ENCODE results near the gene TARS2. TPM values are rescaled to one million over a fixed set of nuclear protein-coding genes. Genes with fewer than 3 reads are reported as not detected.

The TARS2 gene
- total and polyA plus RNA-seq, 9 donors: 15.2 to 28.0 (median 16.5) TPM

- Histone ChIP-seq H3K27ac (ENCODE audit: low read length) (no peak overlapping the region), H3K9me3 (replicated peaks; ENCODE audit: control insufficient read depth, low read depth, low read length) (no peaks in the 10 kb centered on the region), H3K36me3 (ENCODE audit: control insufficient read depth, insufficient read depth, low read length) (peaks cover 30% of the 10 kb centered on the region), H3K4me3 (ENCODE audit: low read length) (no peak overlapping the region), H3K4me1 (ENCODE audit: control insufficient read depth, insufficient read depth, low read length) (peaks cover 4% of the 10 kb centered on the region), H3K27me3 (ENCODE audit: control insufficient read depth, insufficient read depth, low read length) (no peaks in the 10 kb centered on the region)
- no CpG with 5 or more reads among the region's 4 CpGs for WGBS (ENCODE audit: insufficient coverage)
- no peak for DNase-seq
Observed at GRCh38 chr1:150474869-150475268, 12.3 kb upstream of the TARS2 start.

GRCh38 chr1:150476754-150477153 lies 10.5 kb upstream of the TARS2 start:
- peak; percentile 35 for DNase-seq
- peaks cover 4% of the 10 kb centered on the region for H3K4me1 ChIP-seq (ENCODE audit: control insufficient read depth, insufficient read depth, low read length)
- WGBS (ENCODE audit: insufficient coverage): no CpG with 5 or more reads among the region's 3 CpGs
- H3K4me3 ChIP-seq (ENCODE audit: low read length): no peak overlapping the region
- H3K36me3 ChIP-seq (ENCODE audit: control insufficient read depth, insufficient read depth, low read length): peaks cover 13% of the 10 kb centered on the region
- no peaks in the 10 kb centered on the region for H3K9me3 ChIP-seq (replicated peaks; ENCODE audit: control insufficient read depth, low read depth, low read length)
- no peak overlapping the region for H3K27ac ChIP-seq (ENCODE audit: low read length)
- no peaks in the 10 kb centered on the region for H3K27me3 ChIP-seq (ENCODE audit: control insufficient read depth, insufficient read depth, low read length)

- peaks cover 4% of the 10 kb centered on the region for H3K4me1 ChIP-seq (ENCODE audit: control insufficient read depth, insufficient read depth, low read length)
- H3K27me3 ChIP-seq (ENCODE audit: control insufficient read depth, insufficient read depth, low read length): no peaks in the 10 kb centered on the region
- peaks cover 8% of the 10 kb centered on the region for H3K36me3 ChIP-seq (ENCODE audit: control insufficient read depth, insufficient read depth, low read length)
- no peak for DNase-seq
- H3K9me3 ChIP-seq (replicated peaks; ENCODE audit: control insufficient read depth, low read depth, low read length): no peaks in the 10 kb centered on the region
- no CpG with 5 or more reads among the region's 1 CpG for WGBS (ENCODE audit: insufficient coverage)
- H3K27ac ChIP-seq (ENCODE audit: low read length): peak overlapping the region; percentile 3
- no peak overlapping the region for H3K4me3 ChIP-seq (ENCODE audit: low read length)
Observed at GRCh38 chr1:150477320-150477719, 9.9 kb upstream of the TARS2 start.

- no peak overlapping the region for H3K4me3 ChIP-seq (ENCODE audit: low read length)
- H3K4me1 ChIP-seq (ENCODE audit: control insufficient read depth, insufficient read depth, low read length): peaks cover 4% of the 10 kb centered on the region
- WGBS (ENCODE audit: insufficient coverage): 63% methylated on average over 2 of the region's 4 CpGs
- H3K36me3 ChIP-seq (ENCODE audit: control insufficient read depth, insufficient read depth, low read length): peaks cover 3% of the 10 kb centered on the region
- no peaks in the 10 kb centered on the region for H3K9me3 ChIP-seq (replicated peaks; ENCODE audit: control insufficient read depth, low read depth, low read length)
- no peaks in the 10 kb centered on the region for H3K27me3 ChIP-seq (ENCODE audit: control insufficient read depth, insufficient read depth, low read length)
- no peak for DNase-seq
- H3K27ac ChIP-seq (ENCODE audit: low read length): peak overlapping the region; percentile 3
Observed at GRCh38 chr1:150477733-150478132, 9.5 kb upstream of the TARS2 start.

- DNase-seq: no peak
- Histone ChIP-seq H3K27me3 (ENCODE audit: control insufficient read depth, insufficient read depth, low read length) (no peaks in the 10 kb centered on the region), H3K36me3 (ENCODE audit: control insufficient read depth, insufficient read depth, low read length) (no peaks in the 10 kb centered on the region), H3K9me3 (replicated peaks; ENCODE audit: control insufficient read depth, low read depth, low read length) (no peaks in the 10 kb centered on the region), H3K27ac (ENCODE audit: low read length) (no peak overlapping the region), H3K4me1 (ENCODE audit: control insufficient read depth, insufficient read depth, low read length) (peaks cover 4% of the 10 kb centered on the region), H3K4me3 (ENCODE audit: low read length) (no peak overlapping the region)
- WGBS (ENCODE audit: insufficient coverage): no CpG with 5 or more reads among the region's 4 CpGs
Observed at GRCh38 chr1:150479370-150479769, 7.8 kb upstream of the TARS2 start.

GRCh38 chr1:150479927-150480352 lies 7.3 kb upstream of the TARS2 start:
- Histone ChIP-seq H3K36me3 (ENCODE audit: control insufficient read depth, insufficient read depth, low read length) (no peaks in the 10 kb centered on the region), H3K27ac (ENCODE audit: low read length) (no peak overlapping the region), H3K27me3 (ENCODE audit: control insufficient read depth, insufficient read depth, low read length) (no peaks in the 10 kb centered on the region), H3K4me3 (ENCODE audit: low read length) (no peak overlapping the region), H3K9me3 (replicated peaks; ENCODE audit: control insufficient read depth, low read depth, low read length) (no peaks in the 10 kb centered on the region), H3K4me1 (ENCODE audit: control insufficient read depth, insufficient read depth, low read length) (peaks cover 4% of the 10 kb centered on the region)
- no CpG with 5 or more reads among the region's 2 CpGs for WGBS (ENCODE audit: insufficient coverage)
- DNase-seq: no peak

GRCh38 chr1:150484431-150484830 lies 2.8 kb upstream of the TARS2 start:
- H3K4me3 ChIP-seq (ENCODE audit: low read length): no peak overlapping the region
- H3K27ac ChIP-seq (ENCODE audit: low read length): no peak overlapping the region
- no peaks in the 10 kb centered on the region for H3K27me3 ChIP-seq (ENCODE audit: control insufficient read depth, insufficient read depth, low read length)
- no peak for DNase-seq
- H3K36me3 ChIP-seq (ENCODE audit: control insufficient read depth, insufficient read depth, low read length): peaks cover 7% of the 10 kb centered on the region
- 100% methylated on average over 1 of the region's 5 CpGs for WGBS (ENCODE audit: insufficient coverage)
- no peaks in the 10 kb centered on the region for H3K9me3 ChIP-seq (replicated peaks; ENCODE audit: control insufficient read depth, low read depth, low read length)
- peaks cover 8% of the 10 kb centered on the region for H3K4me1 ChIP-seq (ENCODE audit: control insufficient read depth, insufficient read depth, low read length)

GRCh38 chr1:150484861-150485260 lies 2.4 kb upstream of the TARS2 start:
- no peak for DNase-seq
- peaks cover 11% of the 10 kb centered on the region for H3K36me3 ChIP-seq (ENCODE audit: control insufficient read depth, insufficient read depth, low read length)
- no peaks in the 10 kb centered on the region for H3K27me3 ChIP-seq (ENCODE audit: control insufficient read depth, insufficient read depth, low read length)
- no peaks in the 10 kb centered on the region for H3K9me3 ChIP-seq (replicated peaks; ENCODE audit: control insufficient read depth, low read depth, low read length)
- H3K4me1 ChIP-seq (ENCODE audit: control insufficient read depth, insufficient read depth, low read length): peaks cover 8% of the 10 kb centered on the region
- no peak overlapping the region for H3K4me3 ChIP-seq (ENCODE audit: low read length)
- H3K27ac ChIP-seq (ENCODE audit: low read length): no peak overlapping the region
- WGBS (ENCODE audit: insufficient coverage): 25% methylated on average over 1 of the region's 2 CpGs

GRCh38 chr1:150487763-150488115 lies 520 bp downstream of the TARS2 start:
- H3K27me3 ChIP-seq (ENCODE audit: control insufficient read depth, insufficient read depth, low read length): no peaks in the 10 kb centered on the region
- H3K27ac ChIP-seq (ENCODE audit: low read length): peak overlapping the region; percentile 90
- H3K4me3 ChIP-seq (ENCODE audit: low read length): peak overlapping the region; percentile 96
- H3K4me1 ChIP-seq (ENCODE audit: control insufficient read depth, insufficient read depth, low read length): peaks cover 8% of the 10 kb centered on the region
- no CpG with 5 or more reads among the region's 7 CpGs for WGBS (ENCODE audit: insufficient coverage)
- DNase-seq: no peak
- H3K9me3 ChIP-seq (replicated peaks; ENCODE audit: control insufficient read depth, low read depth, low read length): no peaks in the 10 kb centered on the region
- peaks cover 33% of the 10 kb centered on the region for H3K36me3 ChIP-seq (ENCODE audit: control insufficient read depth, insufficient read depth, low read length)

GRCh38 chr1:150493175-150493574 lies 6.0 kb downstream of the TARS2 start:
- 94% methylated on average over 6 of the region's 8 CpGs for WGBS (ENCODE audit: insufficient coverage)
- no peak overlapping the region for H3K4me3 ChIP-seq (ENCODE audit: low read length)
- no peak overlapping the region for H3K27ac ChIP-seq (ENCODE audit: low read length)
- H3K27me3 ChIP-seq (ENCODE audit: control insufficient read depth, insufficient read depth, low read length): no peaks in the 10 kb centered on the region
- no peaks in the 10 kb centered on the region for H3K9me3 ChIP-seq (replicated peaks; ENCODE audit: control insufficient read depth, low read depth, low read length)
- DNase-seq: no peak
- peaks cover 64% of the 10 kb centered on the region for H3K36me3 ChIP-seq (ENCODE audit: control insufficient read depth, insufficient read depth, low read length)
- peaks cover under 1% of the 10 kb centered on the region for H3K4me1 ChIP-seq (ENCODE audit: control insufficient read depth, insufficient read depth, low read length)

GRCh38 chr1:150498342-150498741 lies 11.1 kb downstream of the TARS2 start:
- no peak for DNase-seq
- Histone ChIP-seq H3K9me3 (replicated peaks; ENCODE audit: control insufficient read depth, low read depth, low read length) (no peaks in the 10 kb centered on the region), H3K27me3 (ENCODE audit: control insufficient read depth, insufficient read depth, low read length) (no peaks in the 10 kb centered on the region), H3K4me1 (ENCODE audit: control insufficient read depth, insufficient read depth, low read length) (no peaks in the 10 kb centered on the region), H3K4me3 (ENCODE audit: low read length) (no peak overlapping the region), H3K27ac (ENCODE audit: low read length) (no peak overlapping the region), H3K36me3 (ENCODE audit: control insufficient read depth, insufficient read depth, low read length) (peaks cover 65% of the 10 kb centered on the region)
- 95% methylated on average over 10 of the region's 10 CpGs for WGBS (ENCODE audit: insufficient coverage)
